K562 (cell line): ENCODE data around the gene RAP1A. TPM values are rescaled to one million over a fixed set of nuclear protein-coding genes. Genes with fewer than 3 reads are reported as not detected.

Experiments used
- ATAC-seq: fragments of 200-7000 bp; cut with Tn5 transposase; 3 replicates; pipeline ENCODE4 v1.9.1; 2020; ENCODE audit warnings: moderate library complexity
- Bru-seq: library from RNA; stranded (reverse); fragments of 400-500 nt; gene quantifications from one replicate; lab custom pipeline; 2021; lab: Mats Ljungman, UMichigan
- BruChase-seq, 2 experiments: library from RNA; stranded (reverse); fragments of 400-500 nt; gene quantifications; one replicate each; lab custom pipeline; 2021; lab: Mats Ljungman, UMichigan
- BruUV-seq: library from RNA; stranded (reverse); fragments of 400-500 nt; replicated peaks from 2 replicates; lab custom pipeline; 2021; lab: Mats Ljungman, UMichigan
- CTCF ChIA-PET: fragments of 300-600 bp; formaldehyde crosslinking; extraction: SDS; loops from one replicate; lab custom pipeline; 2021; ENCODE audit warnings: low intra/inter-chr PET ratio; lab: Yijun Ruan, JAX
- POLR2A ChIA-PET: fragments of 300-600, 350-650 bp; sonication (Branson Sonifier 250); formaldehyde crosslinking; extraction: SDS; loops from one replicate; lab custom pipeline; 2021; ENCODE audit warnings: antibody characterized with exemption, inconsistent platforms; lab: Yijun Ruan, JAX
- DNase-seq, 4 experiments: peaks; one replicate each; pipeline versions ENCODE4 v3.0.0 to v3.0.0-alpha.2; 2011 to 2018; ENCODE audit warnings: low spot score in 3 of 4, mixed read lengths in 3 of 4; ENCODE audit errors: extremely low read depth in 1 of 4
- FAIRE-seq: peaks from 2 replicates; lab custom pipeline; 2011; peaks lifted over from hg19 to GRCh38; lab: Jason Lieb, UNC
- H2AFZ ChIP-seq: 2 replicates; pipeline ENCODE4 v1.6.0; 2011; ENCODE audit warnings: low read depth, low read length, control low read depth, inconsistent platforms
- H3K27ac ChIP-seq: fragments of 200-600 bp; 3 replicates; pipeline ENCODE4 v1.8.0; 2011; ENCODE audit warnings: low read depth, mild to moderate bottlenecking, control low read depth, inconsistent platforms, low read length, moderate library complexity, mixed read lengths; ENCODE audit errors: extremely low read depth
- H3K27me3 ChIP-seq, 2 experiments: fragments of 300-600 bp in 1 of 2; 2 replicates in 1 of 2; 3 replicates in 1 of 2; pipeline versions ENCODE4 v1.6.0 to v1.8.0; 2011; ENCODE audit warnings: inconsistent platforms in 2 of 2, low read length in 2 of 2, mild to moderate bottlenecking in 1 of 2, mixed read lengths in 1 of 2, moderate library complexity in 1 of 2; ENCODE audit not compliant: control insufficient read depth in 2 of 2, insufficient read depth in 2 of 2
- H3K36me3 ChIP-seq: fragments of 300-600 bp; 3 replicates; pipeline ENCODE4 v1.8.0; 2011; ENCODE audit warnings: mild to moderate bottlenecking, low read length, inconsistent platforms; ENCODE audit not compliant: control insufficient read depth, insufficient read depth
- H3K4me1 ChIP-seq, 2 experiments: fragments of 200-600 bp in 1 of 2; replicated peaks in 1 of 2; 2 replicates in 1 of 2; 3 replicates in 1 of 2; pipeline versions ENCODE4 v1.5.1 to v1.8.0; 2011; ENCODE audit warnings: inconsistent platforms in 2 of 2, low read length in 2 of 2, mild to moderate bottlenecking in 1 of 2, mixed read lengths in 1 of 2, moderate library complexity in 1 of 2; ENCODE audit not compliant: control insufficient read depth in 2 of 2, insufficient read depth in 2 of 2
- H3K4me2 ChIP-seq: 2 replicates; pipeline ENCODE4 v1.6.1; 2011; ENCODE audit warnings: low read length, control low read depth, inconsistent platforms, mixed read lengths; ENCODE audit not compliant: insufficient read depth
- H3K4me3 ChIP-seq: fragments of 200-600 bp; sonication (generic), shearing (Covaris generic); 2 replicates; pipeline ENCODE4 v1.5.1; 2016; ENCODE audit warnings: control low read depth, inconsistent platforms
- H3K79me2 ChIP-seq: fragments of 200-600 bp; 3 replicates; pipeline ENCODE4 v1.8.0; 2011; ENCODE audit warnings: low read length, inconsistent platforms; ENCODE audit not compliant: control insufficient read depth, insufficient read depth
- H3K9ac ChIP-seq, 2 experiments: 2 replicates each; pipeline versions ENCODE4 v1.6.0 to v1.6.1; 2011; ENCODE audit warnings: low read depth in 2 of 2, low read length in 2 of 2, control low read depth in 1 of 2, inconsistent platforms in 1 of 2, mild to moderate bottlenecking in 1 of 2, mixed read lengths in 1 of 2; ENCODE audit not compliant: insufficient read depth in 1 of 2
- H3K9me1 ChIP-seq: one replicate; pipeline ENCODE4 v1.6.0; 2011; ENCODE audit warnings: inconsistent platforms, mild to moderate bottlenecking, low read length, moderate library complexity; ENCODE audit not compliant: control insufficient read depth, insufficient read depth
- H3K9me3 ChIP-seq: replicated peaks from 2 replicates; pipeline ENCODE4 v1.5.1; 2011; ENCODE audit warnings: low read depth, low read length, inconsistent platforms; ENCODE audit not compliant: control insufficient read depth, insufficient read depth
- H4K20me1 ChIP-seq: replicated peaks from 2 replicates; pipeline ENCODE4 v1.6.1; 2011; ENCODE audit warnings: low read length, inconsistent platforms, mixed read lengths; ENCODE audit not compliant: control insufficient read depth, insufficient read depth
- CAMTA2 ChIP-seq: fragments of 250-450 bp; sonication (Bioruptor Pico); conservative IDR thresholded peaks from 2 replicates; pipeline ENCODE4 v1.5.1; 2022
- CHD2 ChIP-seq: IDR thresholded peaks from 2 replicates; pipeline ENCODE4 v1.6.1; 2011; ENCODE audit warnings: low read depth, low read length
- CXXC5 ChIP-seq: fragments of 250-450 bp; sonication (Bioruptor Pico); IDR thresholded peaks from 2 replicates; pipeline ENCODE4 v1.8.0; 2022; ENCODE audit warnings: inconsistent platforms, mild to moderate bottlenecking, moderate library complexity
- FOSL1 ChIP-seq: fragments of 200-800 bp; sonication (Bioruptor generic); conservative IDR thresholded peaks from 2 replicates; pipeline ENCODE4 v1.6.1; 2016; ENCODE audit warnings: missing genetic modification characterization, missing compliant biosample characterization
- KDM5B ChIP-seq: fragments of 200-600 bp; sonication (generic); IDR thresholded peaks from 2 replicates; pipeline ENCODE4 v1.6.1; 2012; ENCODE audit warnings: low read depth, mild to moderate bottlenecking, moderate library complexity, low read length, control low read depth, inconsistent platforms; ENCODE audit not compliant: insufficient replicate concordance
- KHSRP ChIP-seq: fragments of 450-650 bp; IDR thresholded peaks from 2 replicates; pipeline ENCODE4 v1.6.1; 2017
- MYC ChIP-seq, 2 experiments: fragments of 250-450 bp in 1 of 2; sonication (Bioruptor Pico) in 1 of 2; IDR thresholded peaks; 2 replicates each; pipeline versions ENCODE4 v1.5.1 to v1.6.1; 2012 to 2021; ENCODE audit warnings: low read depth in 2 of 2, borderline replicate concordance in 1 of 2, improper control_type of control experiment in 1 of 2, low read length in 1 of 2, mild to moderate bottlenecking in 1 of 2, moderate library complexity in 1 of 2
- SETDB1 ChIP-seq: IDR thresholded peaks from one replicate; pipeline ENCODE4 v1.6.1; 2012; ENCODE audit warnings: low read length, control low read depth, inconsistent platforms
- TCFL5 ChIP-seq: fragments of 250-450 bp; sonication (Bioruptor Pico); conservative IDR thresholded peaks from 2 replicates; pipeline ENCODE4 v1.6.1; 2021; ENCODE audit warnings: mild to moderate bottlenecking, moderate library complexity, matching md5 sums
- ZNF780A ChIP-seq: fragments of 250-450 bp; sonication (Bioruptor Pico); IDR thresholded peaks from 2 replicates; pipeline ENCODE4 v1.5.0; 2021; ENCODE audit warnings: mild to moderate bottlenecking
- WGBS: fragments of 100-300 bp; shearing (Covaris generic); methylation state at CpG from one replicate; pipeline ENCODE4 v1.1.6; 2016; ENCODE audit warnings: low coverage, mixed read lengths; ENCODE audit not compliant: insufficient coverage; ENCODE audit errors: missing lambda C conversion rate; 5-methylcytosine and 5-hydroxymethylcytosine counted together
- in situ Hi-C: fragments of 300-500 bp; cut with MboI; formaldehyde crosslinking; loops from 4 replicates; pipeline ENCODE4 v1.15.0; 2018; ENCODE audit warnings: inconsistent platforms, mixed read lengths
- intact Hi-C: fragments of 100-400 bp; cut with micrococcal nuclease; formaldehyde crosslinking; loops from 2 replicates; pipeline ENCODE4 v1.14.2; 2022
- long read RNA-seq, 3 experiments: library from polyadenylated mRNA in 2 of 3; library from RNA in 1 of 3; unstranded in 2 of 3; stranded (forward) in 1 of 3; transcript quantifications; one replicate each; pipeline ENCODE4 v2.0.0, GENCODE V29; 2019 to 2022
- polyA minus RNA-seq, 3 experiments: library from RNA; depleted of rRNA, polyadenylated mRNA; stranded (reverse); fragments of >200 nt; gene quantifications; 2 replicates each; pipeline ENCODE4 v1.2.3, GENCODE V29; 2011
- polyA plus RNA-seq, 8 experiments: library from polyadenylated mRNA; depleted of rRNA in 4 of 8; stranded (reverse) in 5 of 8; unstranded in 3 of 8; fragments of >200 nt; fragmentation: Nextera tagmentation in 2 of 8; fragmentation: Illumina TruSeq in 1 of 8; extraction: Ambion mirVana in 2 of 8; extraction: Trizol in 1 of 8; gene quantifications; 2 replicates each; pipeline versions ENCODE4 v1.2.1 to v1.2.3, GENCODE V29; 2011 to 2014; ENCODE audit warnings: inconsistent platforms in 1 of 8, missing spikeins in 1 of 8
- total RNA-seq, 7 experiments: library from RNA; depleted of rRNA in 6 of 7; stranded (reverse); fragments of >200 nt in 6 of 7; fragmentation: Illumina TruSeq in 2 of 7; extraction: Trizol in 2 of 7; gene quantifications; 2 replicates each; pipeline versions ENCODE4 v1.2.1 to v1.2.3, GENCODE V29; 2011 to 2021; ENCODE audit warnings: low replicate concordance in 1 of 7
- TF ChIP-seq, protein P1 (sequence below), 2 experiments: fragments of 450-650 bp in 1 of 2; sonication (generic) in 1 of 2; formaldehyde crosslinking; conservative IDR thresholded peaks; 2 replicates each; pipeline versions ENCODE4 v1.4.0 to v1.8.1; 2020 to 2022; ENCODE audit warnings: mild to moderate bottlenecking in 1 of 2, missing genetic modification reagents in 1 of 2
- TF ChIP-seq, protein P2 (sequence below): sonication (generic); formaldehyde crosslinking; IDR thresholded peaks from 2 replicates; pipeline ENCODE4 v1.9.0; 2022; ENCODE audit warnings: mild to moderate bottlenecking, missing genetic modification reagents

RAP1A gene
- total RNA-seq (2011; cell fraction: chromatin; rRNA removed; ENCODE audit: low replicate concordance): 4.2 and 14.3 TPM in 2 replicates
- 2.2 and 3.4 TPM in 2 replicates for total RNA-seq (2011; cell fraction: nucleolus; rRNA removed)
- 7.9 and 18.7 TPM in 2 replicates for total RNA-seq (2011; cell fraction: nucleoplasm; rRNA removed)
- 13.4 and 19.0 TPM in 2 replicates for total RNA-seq (2014; rRNA removed)
- 32.5 and 40.1 TPM in 2 replicates for total RNA-seq (2014; rRNA removed; fragmentation: Illumina TruSeq; extraction: Trizol)
- 19.4 and 24.5 TPM in 2 replicates for total RNA-seq (2015; rRNA removed; fragmentation: Illumina TruSeq; extraction: Trizol)
- total RNA-seq (2021): 57.6 and 60.7 TPM in 2 replicates
- 49.0 and 77.3 TPM in 2 replicates for polyA plus RNA-seq (2011; rRNA removed)
- polyA plus RNA-seq (2011; cell fraction: cytosol; rRNA removed): 11.3 and 24.6 TPM in 2 replicates
- polyA plus RNA-seq (2011; cell fraction: nucleus; rRNA removed): 6.6 and 11.5 TPM in 2 replicates
- 68.6 and 95.0 TPM in 2 replicates for polyA plus RNA-seq (2012)
- polyA plus RNA-seq (2014; fragmentation: Illumina TruSeq; extraction: Trizol): 68.8 and 86.2 TPM in 2 replicates
- 10 to 100 TPM; 21.3 to 28.9 TPM for polyA plus RNA-seq (2014; fragmentation: Nextera tagmentation; extraction: Ambion mirVana)
- 45.9 and 48.2 TPM in 2 replicates for polyA plus RNA-seq (2014; rRNA removed)
- polyA minus RNA-seq (2011; rRNA and poly(A)+ RNA removed): 49.7 and 52.8 TPM in 2 replicates
- polyA minus RNA-seq (2011; cell fraction: cytosol; rRNA and poly(A)+ RNA removed): 20.3 and 24.0 TPM in 2 replicates
- polyA minus RNA-seq (2011; cell fraction: nucleus; rRNA and poly(A)+ RNA removed): 4.7 and 9.1 TPM in 2 replicates
- percentile 76 among the genes with signal in this experiment for Bru-seq, nascent RNA
- BruChase-seq, experiment 1, labeled RNA remaining after a 2-hour chase: percentile 78 among the genes with signal in this experiment
- percentile 75 among the genes with signal in this experiment for BruChase-seq, experiment 2, labeled RNA remaining after a 6-hour chase
- long read RNA-seq, experiment 1, full-length matches to known transcripts: 50 of 74 reads
- long read RNA-seq, experiment 1, partial matches to known transcripts: 6 of 74 reads
- long read RNA-seq, experiment 1, other reads (novel, unspliced or antisense): 18 of 74 reads
- long read RNA-seq, experiment 2, full-length matches to known transcripts: 10 of 34 reads
- long read RNA-seq, experiment 2, partial matches to known transcripts: 3 of 34 reads
- long read RNA-seq, experiment 2, other reads (novel, unspliced or antisense): 21 of 34 reads
- long read RNA-seq, experiment 3, full-length matches to known transcripts: 28 of 42 reads
- long read RNA-seq, experiment 3, partial matches to known transcripts: 4 of 42 reads
- long read RNA-seq, experiment 3, other reads (novel, unspliced or antisense): 10 of 42 reads

- Histone ChIP-seq H3K79me2 (peaks cover 51% of the 10 kb centered on the region), H3K9me1 (no peaks in the 10 kb centered on the region), H3K27me3 (no peaks in the 10 kb centered on the region), H3K4me3 (peak within 1 kb of the TSS; percentile 76), H3K27ac (peak within 1 kb of the TSS; percentile 78), H4K20me1 (no peaks in the 10 kb centered on the region), H2AFZ (peak within 1 kb of the TSS; percentile 99), H3K4me1 (peaks cover 3 to 46% of the 10 kb centered on the region in 2 experiments), H3K4me2 (peak within 1 kb of the TSS; percentile 91), H3K36me3 (peaks cover 6% of the 10 kb centered on the region; the same call in 1 of the 3 replicates), H3K9ac (peak within 1 kb of the TSS; percentile 74 to 96), H3K9me3 (no peaks in the 10 kb centered on the region)
- ATAC-seq (peak; percentile 88), DNase-seq (peak; percentile 96 to 99 (median 98)), FAIRE-seq (no peak)
- under 1% methylated on average over 42 of the region's 79 CpGs for WGBS
- intact Hi-C loops (loop anchor here (1.0 kb wide), 1 partner anchor 112 kb away; no protein-coding TSS in a partner anchor), in situ Hi-C loops (no loop called here)
- CTCF ChIA-PET: interaction anchor here (0.6 kb wide), 1 partner anchor 144 kb away, joined by 3 read pairs; no protein-coding TSS in a partner anchor
- no TSS peak for BruUV-seq
- POLR2A ChIA-PET: interaction anchor here (0.5 to 1.3 kb wide), 8 partner anchors 8 to 1828 kb away, joined by 3 read pairs; no protein-coding TSS in a partner anchor
- TF ChIP-seq CAMTA2 (CRISPR knock-in tag) (no peak), KHSRP (no peak), MYC (IDR thresholded peaks at IDR 0.05; ENCODE audit: low read depth, low read length) (peak; percentile 38; the same call in 1 of the 2 replicates), MYC (CRISPR knock-in tag; IDR thresholded peaks at IDR 0.05; ENCODE audit: borderline replicate concordance, low read depth) (no peak), SETDB1 (no peak), FOSL1 (no peak), KDM5B (peak; percentile 56), TCFL5 (CRISPR knock-in tag) (no peak), CXXC5 (CRISPR knock-in tag) (peak; percentile 76), CHD2 (no peak), ZNF780A (CRISPR knock-in tag) (no peak)
- TF ChIP-seq, protein P1, sequence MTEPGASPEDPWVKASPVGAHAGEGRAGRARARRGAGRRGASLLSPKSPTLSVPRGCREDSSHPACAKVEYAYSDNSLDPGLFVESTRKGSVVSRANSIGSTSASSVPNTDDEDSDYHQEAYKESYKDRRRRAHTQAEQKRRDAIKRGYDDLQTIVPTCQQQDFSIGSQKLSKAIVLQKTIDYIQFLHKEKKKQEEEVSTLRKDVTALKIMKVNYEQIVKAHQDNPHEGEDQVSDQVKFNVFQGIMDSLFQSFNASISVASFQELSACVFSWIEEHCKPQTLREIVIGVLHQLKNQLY (CRISPR knock-in tag; conservative IDR thresholded peaks at IDR 0.05): 0 out of 4 replicates have a peak, but pooled peaks of 1 of the 2 experiments have one; percentile 37
- TF ChIP-seq, protein P2, sequence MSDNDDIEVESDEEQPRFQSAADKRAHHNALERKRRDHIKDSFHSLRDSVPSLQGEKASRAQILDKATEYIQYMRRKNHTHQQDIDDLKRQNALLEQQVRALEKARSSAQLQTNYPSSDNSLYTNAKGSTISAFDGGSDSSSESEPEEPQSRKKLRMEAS (CRISPR knock-in tag): no peak; the same call in 1 of the 2 replicates
Observed at GRCh38 chr1:111619635-111620440, at the start of gene RAP1A. RAP1A (plus strand) TSS chr1:111619789; CDS start chr1:111691361, 71,572 bp downstream.
